T-helper 2 cell (primary cell): ENCODE measurements around the gene ARSB.

Experiments
- DNase-seq, 5 experiments: peaks; one replicate each; pipeline versions ENCODE4 v3.0.0 to v3.0.0-alpha.2; 2012 to 2022

ARSB gene

DNA sequence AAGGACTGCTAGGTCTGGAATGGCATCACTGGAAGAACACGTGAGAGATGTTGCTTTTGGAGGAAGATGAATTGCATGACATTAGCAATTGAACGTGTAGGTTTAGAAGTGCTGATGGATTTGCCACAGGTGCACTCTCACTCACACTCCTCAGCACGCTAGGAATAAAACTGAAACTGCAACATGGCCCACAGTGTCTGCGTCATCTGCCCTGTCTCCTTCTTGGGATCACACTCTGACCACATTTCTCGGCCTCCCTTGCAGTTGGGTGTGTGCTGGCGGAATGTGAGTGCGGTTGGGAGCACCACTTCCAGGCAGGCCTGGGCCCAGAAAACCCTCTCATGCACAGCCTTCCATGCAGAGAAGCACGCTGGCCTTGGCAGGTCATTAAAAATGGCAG lies 183.7 kb downstream of the ARSB start:
- DNase-seq: no peak

DNA sequence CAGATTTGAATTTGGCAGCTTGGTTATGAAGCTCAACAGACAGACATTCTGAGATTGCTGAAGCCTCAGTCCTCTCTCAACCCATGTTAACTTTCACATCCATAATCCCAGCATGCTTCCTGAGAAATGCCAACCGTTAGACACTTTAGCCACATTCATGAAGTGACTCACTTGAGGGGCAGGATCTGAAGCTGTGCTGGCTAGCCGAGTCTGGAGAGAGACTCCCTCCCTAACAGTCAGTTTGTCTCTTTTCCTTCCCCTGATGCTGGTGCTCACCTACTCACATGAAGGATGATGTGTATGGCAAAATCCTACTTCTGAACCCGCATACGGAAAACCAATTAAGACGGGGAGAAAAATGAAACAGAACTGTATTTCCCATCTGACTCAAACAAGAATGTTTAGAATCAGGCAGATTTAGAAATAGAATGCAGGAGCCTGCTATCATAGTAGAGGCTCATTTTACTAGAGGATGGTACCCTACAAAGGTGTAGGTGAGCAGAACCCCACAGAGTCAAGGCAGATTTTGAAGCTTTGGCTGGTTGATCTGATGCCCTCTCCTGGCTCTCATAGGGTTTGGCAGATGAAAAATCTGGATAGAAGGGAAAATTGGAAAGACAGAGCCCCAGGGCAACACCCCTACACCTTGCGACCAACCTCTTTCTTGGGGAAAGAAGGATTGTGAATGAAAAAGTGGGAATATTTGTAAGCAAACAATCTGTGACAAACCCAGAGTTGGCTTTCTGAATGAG lies 185.7 kb downstream of the ARSB start:
- DNase-seq: no peak

DNA sequence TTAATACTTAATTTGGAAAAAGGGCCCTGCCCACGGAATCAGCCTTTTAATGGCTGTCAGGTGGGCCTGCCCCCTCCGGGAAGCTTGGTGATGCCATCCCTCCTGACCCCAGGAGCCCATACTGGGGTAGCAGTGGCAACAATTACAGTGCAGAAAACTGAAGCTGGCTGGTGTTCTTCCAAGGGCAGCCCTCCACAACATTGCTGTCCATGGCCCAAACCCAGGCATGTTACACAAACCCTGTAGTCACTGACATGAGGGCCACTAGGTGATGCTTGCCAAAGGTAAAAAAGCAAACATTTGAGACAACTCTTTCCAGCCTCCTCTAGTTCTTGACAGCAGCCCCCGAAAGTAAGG lies 186.5 kb downstream of the ARSB start:
- no peak for DNase-seq

DNA sequence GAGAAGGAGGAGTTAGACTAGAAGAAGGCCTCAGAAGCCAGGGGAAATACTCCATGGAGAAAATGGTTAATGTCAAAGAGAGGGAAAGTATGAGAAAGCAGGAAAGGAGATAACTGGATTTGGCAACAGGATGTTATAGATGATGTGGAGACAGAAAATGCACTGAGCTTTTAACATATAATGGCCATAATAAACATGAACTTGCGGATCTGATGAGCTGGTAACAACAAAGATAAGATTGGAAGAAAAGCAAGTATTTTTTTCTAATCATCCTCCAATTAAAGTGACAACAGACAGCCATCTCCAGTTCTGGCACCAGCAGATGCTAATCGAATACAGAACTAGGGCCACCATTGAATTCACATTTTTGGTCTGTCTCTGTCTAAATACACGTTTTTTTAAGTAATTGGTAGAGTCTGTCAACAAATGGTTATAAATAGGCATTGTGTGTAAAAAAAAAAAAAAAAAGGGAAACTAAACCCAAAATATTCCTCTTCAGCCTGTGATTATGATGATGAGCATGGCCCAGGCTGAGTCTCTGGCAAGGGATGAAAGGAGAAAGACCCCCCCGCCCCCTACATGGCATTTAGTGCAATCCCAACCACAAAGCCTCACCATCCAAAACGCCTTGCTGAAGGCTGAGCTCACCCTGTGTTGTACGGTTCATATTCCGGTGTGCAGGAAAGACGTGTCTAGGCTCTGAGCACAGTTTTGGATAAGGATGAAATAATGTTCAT lies 187.0 kb downstream of the ARSB start:
- no peak for DNase-seq

- peak in 1 of 5 experiments; percentile 30 for DNase-seq
Observed at GRCh38 chr5:78795757-78796156, 189.4 kb downstream of the ARSB start.

DNA sequence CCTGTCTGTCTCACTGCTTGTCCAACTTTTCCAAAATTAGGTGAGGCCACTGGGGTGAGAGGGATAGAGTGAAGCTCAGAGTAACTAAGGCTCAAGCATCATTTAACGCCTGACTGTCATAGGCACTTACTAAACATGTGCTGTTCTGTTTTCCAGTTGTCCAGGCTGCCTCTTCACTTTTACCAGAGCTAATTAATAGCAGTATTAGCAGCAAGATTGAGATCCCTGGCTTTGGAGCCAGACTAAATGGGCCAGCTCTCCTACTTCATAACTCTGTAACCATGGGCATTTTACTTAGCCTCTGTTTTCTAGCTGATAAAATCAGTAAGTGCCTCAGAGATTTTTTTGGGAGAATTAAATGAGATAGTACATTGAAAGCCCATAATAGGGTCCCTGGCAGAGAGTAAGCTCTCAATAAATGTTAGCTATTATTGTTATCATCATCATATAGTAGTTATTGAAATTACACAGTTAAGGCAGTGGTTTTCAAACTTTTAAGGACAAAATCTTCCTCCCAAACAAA lies 190.4 kb downstream of the ARSB start:
- DNase-seq: no peak

- no peak for DNase-seq
Observed at GRCh38 chr5:78793907-78794662, 191.0 kb downstream of the ARSB start.

DNA sequence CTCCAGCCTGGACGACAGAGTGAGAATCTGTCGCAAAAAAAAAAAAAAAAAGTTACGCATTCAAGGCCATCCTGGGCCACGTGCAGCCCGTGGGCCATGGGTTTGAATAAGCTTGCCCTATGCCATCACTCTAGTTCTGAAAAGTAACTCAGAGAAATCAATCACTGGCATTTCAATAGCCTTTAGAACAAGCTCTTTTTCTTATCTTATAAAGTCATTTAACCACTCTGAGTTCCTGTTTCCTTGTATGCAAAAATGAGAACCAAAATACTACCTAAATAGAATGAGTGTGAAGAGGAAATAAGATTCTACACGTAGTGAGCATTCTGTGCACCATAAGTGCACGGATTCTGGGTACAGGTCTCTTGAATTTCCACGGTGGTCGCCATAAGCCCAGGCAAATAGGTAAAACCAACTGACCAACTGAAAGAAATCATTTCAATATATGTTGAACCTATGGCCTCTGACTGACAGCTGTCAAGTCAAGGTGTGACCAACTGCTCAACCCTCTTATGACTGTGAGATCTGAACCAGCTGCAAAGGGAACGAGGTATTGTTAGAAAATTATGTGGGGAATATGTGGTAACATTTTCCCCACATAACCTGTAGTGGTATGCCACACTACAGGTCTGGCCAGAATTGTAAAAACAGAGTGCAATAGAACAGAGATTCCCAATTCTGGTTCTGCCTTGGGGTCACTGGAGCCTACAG lies 192.6 kb downstream of the ARSB start:
- peak in 1 of 5 experiments; percentile 5 for DNase-seq

- no peak for DNase-seq
Observed at GRCh38 chr5:78791501-78792100, 193.5 kb downstream of the ARSB start.

DNA sequence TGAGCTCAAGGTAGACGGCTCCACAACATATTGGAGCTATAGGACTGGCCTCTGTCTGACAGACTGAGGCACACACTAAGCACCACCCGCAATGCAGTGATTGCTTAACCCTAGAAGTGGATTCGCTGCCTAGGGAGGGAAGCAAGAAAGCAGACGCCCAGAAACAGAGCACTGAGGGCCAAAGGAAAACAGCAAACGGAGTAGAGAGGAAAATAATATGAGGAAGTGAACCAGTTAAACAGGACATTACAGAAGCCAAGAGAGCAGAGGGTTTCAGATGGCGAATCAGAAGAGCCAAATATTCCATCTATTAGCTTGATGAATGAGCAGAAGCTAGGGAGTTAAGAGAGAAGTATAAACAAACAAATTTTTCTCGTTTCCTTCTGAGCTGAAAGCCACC lies 197.3 kb downstream of the ARSB start:
- DNase-seq: no peak

GRCh38 chr5:78785454-78785853 lies 199.7 kb downstream of the ARSB start:
- DNase-seq: no peak

GRCh38 chr5:78783434-78784130 lies 201.5 kb downstream of the ARSB start:
- no peak for DNase-seq

- no peak for DNase-seq
Observed at GRCh38 chr5:78782728-78783127, 202.4 kb downstream of the ARSB start.

- DNase-seq: no peak
Observed at GRCh38 chr5:78781611-78782286, 203.4 kb downstream of the ARSB start.

- DNase-seq: no peak
Observed at GRCh38 chr5:78779771-78780616, 205.1 kb downstream of the ARSB start.

GRCh38 chr5:78779262-78779661 lies 205.8 kb downstream of the ARSB start:
- no peak for DNase-seq

DNA sequence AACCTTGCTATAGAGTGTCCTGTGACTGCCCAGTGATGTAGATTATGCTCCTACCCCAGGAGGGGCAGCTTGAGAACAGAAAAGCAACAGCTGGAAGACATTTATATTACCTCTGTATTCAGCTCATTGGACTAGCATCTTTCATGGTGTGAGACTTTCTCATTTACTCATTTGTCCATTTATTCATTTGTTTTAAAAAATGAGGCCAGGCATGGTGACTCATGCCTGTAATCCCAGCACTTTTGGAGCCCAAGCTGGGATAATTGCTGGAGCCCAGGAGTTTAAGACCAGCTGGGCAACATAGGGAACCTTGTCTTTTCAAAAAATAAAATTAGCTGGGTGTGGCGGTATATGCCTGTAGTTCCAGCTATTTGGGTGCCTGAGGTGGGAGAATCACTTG lies 206.6 kb downstream of the ARSB start:
- no peak for DNase-seq

- DNase-seq: no peak
Observed at GRCh38 chr5:78777901-78778300, 207.2 kb downstream of the ARSB start.

DNA sequence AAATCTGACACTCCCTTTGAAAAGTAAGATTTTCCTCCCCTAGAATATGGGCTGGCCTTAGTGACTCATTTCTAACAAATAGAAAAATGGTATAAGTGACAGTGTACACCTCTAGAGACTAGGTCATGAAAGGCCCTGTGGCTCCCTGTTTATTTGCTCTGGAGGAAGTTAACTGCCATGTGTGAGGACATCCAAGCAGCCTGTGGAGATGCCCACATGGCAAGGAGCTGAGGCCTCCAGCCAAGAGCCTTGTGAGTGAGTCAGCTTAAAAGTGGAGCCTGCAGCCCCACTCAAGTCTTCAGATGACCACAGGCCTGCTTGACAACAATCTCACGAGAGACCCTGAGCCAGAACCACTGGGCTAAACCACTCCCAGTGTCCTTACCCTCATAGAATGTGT lies 208.5 kb downstream of the ARSB start:
- DNase-seq: no peak

- no peak for DNase-seq
Observed at GRCh38 chr5:78773655-78774054, 211.5 kb downstream of the ARSB start.
